GM23338 (cell line): ENCODE measurements around the gene MARCHF2. TPM values are rescaled to one million over a fixed set of nuclear protein-coding genes. Genes with fewer than 3 reads are reported as not detected.

ENCODE experiments used
- ATAC-seq: fragments of 200-7000 bp; cut with Tn5 transposase; 3 replicates; pipeline ENCODE4 v1.9.1; 2020
- DNase-seq: peaks from one replicate; pipeline ENCODE4 v3.0.0-alpha.2; 2015; ENCODE audit warnings: low spot score
- H2AFZ ChIP-seq: fragments of 200-600 bp; sonication (generic); 2 replicates; pipeline ENCODE4 v1.8.0; 2016; ENCODE audit warnings: antibody characterized with exemption, mild to moderate bottlenecking, moderate library complexity
- H3F3A ChIP-seq: fragments of 200-600 bp; sonication (generic); replicated peaks from 2 replicates; pipeline ENCODE4 v1.8.0; 2017; ENCODE audit warnings: antibody characterized with exemption, mixed run types, low read depth
- H3K27ac ChIP-seq: fragments of 200-600 bp; sonication (generic); 2 replicates; pipeline ENCODE4 v1.6.1; 2016; ENCODE audit warnings: low read depth
- H3K27me3 ChIP-seq: fragments of 200-600 bp; sonication (generic); 2 replicates; pipeline ENCODE4 v1.8.0; 2016; ENCODE audit warnings: mild to moderate bottlenecking, mixed run types, moderate library complexity; ENCODE audit not compliant: insufficient read depth
- H3K36me3 ChIP-seq: fragments of 200-600 bp; sonication (generic); 2 replicates; pipeline ENCODE4 v1.8.0; 2016; ENCODE audit warnings: mild to moderate bottlenecking; ENCODE audit not compliant: insufficient read depth
- H3K4me1 ChIP-seq: fragments of 200-600 bp; sonication (generic); 2 replicates; pipeline ENCODE4 v1.8.0; 2016; ENCODE audit warnings: mild to moderate bottlenecking, moderate library complexity; ENCODE audit not compliant: insufficient read depth
- H3K4me2 ChIP-seq: fragments of 200-600 bp; sonication (generic); 2 replicates; pipeline ENCODE4 v1.7.1; 2017; ENCODE audit warnings: mixed run types
- H3K4me3 ChIP-seq: fragments of 200-600 bp; sonication (generic); 2 replicates; pipeline ENCODE4 v1.6.1; 2016; ENCODE audit warnings: mixed run types
- H3K79me2 ChIP-seq: fragments of 200-600 bp; sonication (generic); replicated peaks from 2 replicates; pipeline ENCODE4 v1.8.0; 2017; ENCODE audit warnings: mild to moderate bottlenecking; ENCODE audit not compliant: insufficient read depth
- H3K9me2 ChIP-seq: fragments of 200-600 bp; sonication (generic); 2 replicates; pipeline ENCODE4 v1.8.0; 2017; ENCODE audit not compliant: insufficient read depth
- H4K20me1 ChIP-seq: fragments of 200-600 bp; sonication (generic); replicated peaks from 2 replicates; pipeline ENCODE4 v1.8.0; 2017; ENCODE audit warnings: mild to moderate bottlenecking; ENCODE audit not compliant: insufficient read depth
- H3K27ac Mint-ChIP-seq: 2 replicates; pipeline ENCODE4 v1.8.0; 2020; ENCODE audit warnings: inconsistent platforms, mild to moderate bottlenecking, moderate library complexity, mixed read lengths
- H3K27me3 Mint-ChIP-seq: 3 replicates; pipeline ENCODE4 v1.8.0; 2022; ENCODE audit warnings: low read depth, mild to moderate bottlenecking, moderate library complexity, mixed read lengths, inconsistent platforms; ENCODE audit not compliant: insufficient read depth, poor library complexity
- H3K36me3 Mint-ChIP-seq: 3 replicates; pipeline ENCODE4 v1.8.0; 2021; ENCODE audit warnings: low read depth, mild to moderate bottlenecking, inconsistent platforms, moderate library complexity, mixed read lengths
- H3K4me1 Mint-ChIP-seq: 3 replicates; pipeline ENCODE4 v1.8.0; 2020; ENCODE audit warnings: mild to moderate bottlenecking, inconsistent platforms, mixed read lengths
- H3K4me3 Mint-ChIP-seq: 3 replicates; pipeline ENCODE4 v1.8.0; 2021; ENCODE audit warnings: moderate library complexity, mild to moderate bottlenecking, inconsistent platforms, mixed read lengths
- H3K9me3 Mint-ChIP-seq: 3 replicates; pipeline ENCODE4 v1.8.0; 2020; ENCODE audit warnings: moderate library complexity, mild to moderate bottlenecking, inconsistent platforms, mixed read lengths
- CREB1 ChIP-seq: fragments of 250-450 bp; sonication (Bioruptor Pico); IDR thresholded peaks from 2 replicates; pipeline ENCODE4 v1.5.0; 2020; ENCODE audit warnings: low read depth, mild to moderate bottlenecking, moderate library complexity
- EZH2 ChIP-seq: fragments of 200-600 bp; sonication (generic); IDR thresholded peaks from one replicate; pipeline ENCODE4 v1.8.0; 2017; ENCODE audit warnings: antibody characterized with exemption, mild to moderate bottlenecking, low read depth; ENCODE audit not compliant: unreplicated experiment
- EZH2phosphoT487 ChIP-seq: fragments of 200-600 bp; sonication (generic); IDR thresholded peaks from one replicate; pipeline ENCODE4 v1.8.1; 2018; ENCODE audit warnings: antibody characterized with exemption; ENCODE audit not compliant: unreplicated experiment
- JUNB ChIP-seq: IDR thresholded peaks from one replicate; pipeline ENCODE4 v1.6.1; 2016; ENCODE audit warnings: antibody characterized with exemption; ENCODE audit not compliant: unreplicated experiment
- NANOG ChIP-seq: IDR thresholded peaks from 2 replicates; pipeline ENCODE4 v1.6.1; 2016; ENCODE audit warnings: antibody characterized with exemption, borderline replicate concordance
- POLR2AphosphoS5 ChIP-seq: IDR thresholded peaks from 2 replicates; pipeline ENCODE4 v1.6.1; 2016; ENCODE audit warnings: antibody characterized with exemption, low read depth
- STAT1 ChIP-seq: IDR thresholded peaks from one replicate; pipeline ENCODE4 v1.6.1; 2016; ENCODE audit warnings: antibody characterized with exemption; ENCODE audit not compliant: unreplicated experiment
- ZNF114 ChIP-seq: fragments of 250-450 bp; sonication (Bioruptor Pico); IDR thresholded peaks from 2 replicates; pipeline ENCODE4 v1.5.0; 2020; ENCODE audit warnings: mild to moderate bottlenecking, moderate library complexity
- ZNF331 ChIP-seq: fragments of 250-450 bp; sonication (Bioruptor Pico); IDR thresholded peaks from 2 replicates; pipeline ENCODE4 v1.5.0; 2020; ENCODE audit warnings: low read depth, mild to moderate bottlenecking, moderate library complexity
- polyA plus RNA-seq: library from polyadenylated mRNA; unstranded; fragments of >200 nt; fragmentation: Nextera tagmentation; extraction: Ambion mirVana; gene quantifications from 2 replicates; pipeline ENCODE4 v1.2.1, GENCODE V29; 2016
- total RNA-seq: library from RNA; depleted of rRNA; stranded (reverse); fragments of >200 nt; shearing (Covaris generic); gene quantifications from 2 replicates; pipeline ENCODE4 v1.2.3, GENCODE V29; 2014
- TF ChIP-seq, protein P1 (sequence below), 2 experiments: fragments of 200-600 bp in 1 of 2; sonication (generic) in 1 of 2; conservative IDR thresholded peaks; 2 replicates each; pipeline versions ENCODE4 v1.5.1 to v1.6.1; 2016 to 2017; ENCODE audit warnings: antibody characterized with exemption in 2 of 2, low read depth in 2 of 2, mild to moderate bottlenecking in 2 of 2, moderate library complexity in 1 of 2
- TF ChIP-seq, protein P2 (sequence below): IDR thresholded peaks from one replicate; pipeline ENCODE4 v1.6.1; 2018; ENCODE audit warnings: antibody characterized with exemption; ENCODE audit not compliant: unreplicated experiment
- TF ChIP-seq, protein P3 (sequence below): IDR thresholded peaks from 2 replicates; pipeline ENCODE4 v1.6.1; 2016; ENCODE audit warnings: antibody characterized with exemption
- TF ChIP-seq, protein P4 (sequence below): fragments of 250-450 bp; sonication (Bioruptor Pico); IDR thresholded peaks from 2 replicates; pipeline ENCODE4 v1.5.0; 2020; ENCODE audit warnings: mild to moderate bottlenecking, moderate library complexity

The MARCHF2 gene
- total and polyA plus RNA-seq, 2 experiments from 2014 or later = 18.9 to 50.1 TPM

DNA sequence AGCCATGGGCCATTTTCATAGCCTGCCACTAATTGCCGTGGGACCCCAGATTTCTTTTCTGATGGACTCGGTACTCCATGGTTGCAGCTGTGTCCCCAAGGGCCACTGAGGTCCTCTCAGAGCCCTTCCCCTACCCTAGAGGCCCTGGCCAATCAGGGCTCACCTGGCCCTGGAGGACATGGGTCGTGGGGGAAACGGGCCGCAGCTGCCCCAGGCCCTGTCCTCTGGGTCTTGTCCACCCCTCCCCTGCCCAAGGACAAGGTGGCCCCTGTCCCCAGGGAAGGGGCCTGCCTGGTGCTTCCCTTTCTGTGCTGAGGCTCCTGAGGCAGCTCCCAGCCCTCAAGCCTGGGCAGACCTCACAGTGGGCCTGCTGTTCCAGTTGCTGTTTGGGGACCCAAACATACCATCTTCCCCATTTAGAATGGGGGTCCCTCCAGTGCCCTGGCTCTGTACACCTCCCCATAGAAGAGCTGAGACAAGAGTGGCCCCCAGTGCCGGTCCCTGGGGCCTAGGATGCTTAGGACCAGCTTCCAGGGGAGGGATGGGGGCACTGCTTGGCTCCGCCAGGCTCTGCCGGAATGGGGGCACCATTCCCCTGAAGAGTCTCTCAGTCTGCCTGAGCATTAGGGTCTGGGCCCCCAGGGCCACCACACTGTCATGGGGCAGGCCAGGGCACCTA, 19.8 kb upstream of the MARCHF2 start:
- H3F3A ChIP-seq = peaks cover 6% of the 10 kb centered on the region; the same call in 1 of the 2 replicates
- H3K79me2 ChIP-seq = peaks cover 70% of the 10 kb centered on the region
- H3K36me3 ChIP-seq = no peaks in the 10 kb centered on the region
- peaks cover 3% of the 10 kb centered on the region; the same call in 2 of the 3 replicates for H3K36me3 Mint-ChIP-seq
- H2AFZ ChIP-seq = no peak overlapping the region
- H3K27ac Mint-ChIP-seq = no peak overlapping the region
- DNase-seq (no peak), ATAC-seq (no peak)
- H3K27me3 ChIP-seq = no peaks in the 10 kb centered on the region
- peak overlapping the region; percentile 10; the same call in 1 of the 3 replicates for H3K4me3 Mint-ChIP-seq
- no peak overlapping the region for H3K27ac ChIP-seq
- no peak overlapping the region for H3K4me2 ChIP-seq
- H3K4me1 Mint-ChIP-seq = peaks cover 15% of the 10 kb centered on the region
- H3K27me3 Mint-ChIP-seq = peaks cover 11% of the 10 kb centered on the region
- H3K9me3 Mint-ChIP-seq = no peaks in the 10 kb centered on the region
- H3K9me2 ChIP-seq = no peaks in the 10 kb centered on the region
- TF ChIP-seq EZH2phosphoT487 = no peak
- no peak for TF ChIP-seq ZNF114 (CRISPR knock-in tag)
- TF ChIP-seq, protein P1, sequence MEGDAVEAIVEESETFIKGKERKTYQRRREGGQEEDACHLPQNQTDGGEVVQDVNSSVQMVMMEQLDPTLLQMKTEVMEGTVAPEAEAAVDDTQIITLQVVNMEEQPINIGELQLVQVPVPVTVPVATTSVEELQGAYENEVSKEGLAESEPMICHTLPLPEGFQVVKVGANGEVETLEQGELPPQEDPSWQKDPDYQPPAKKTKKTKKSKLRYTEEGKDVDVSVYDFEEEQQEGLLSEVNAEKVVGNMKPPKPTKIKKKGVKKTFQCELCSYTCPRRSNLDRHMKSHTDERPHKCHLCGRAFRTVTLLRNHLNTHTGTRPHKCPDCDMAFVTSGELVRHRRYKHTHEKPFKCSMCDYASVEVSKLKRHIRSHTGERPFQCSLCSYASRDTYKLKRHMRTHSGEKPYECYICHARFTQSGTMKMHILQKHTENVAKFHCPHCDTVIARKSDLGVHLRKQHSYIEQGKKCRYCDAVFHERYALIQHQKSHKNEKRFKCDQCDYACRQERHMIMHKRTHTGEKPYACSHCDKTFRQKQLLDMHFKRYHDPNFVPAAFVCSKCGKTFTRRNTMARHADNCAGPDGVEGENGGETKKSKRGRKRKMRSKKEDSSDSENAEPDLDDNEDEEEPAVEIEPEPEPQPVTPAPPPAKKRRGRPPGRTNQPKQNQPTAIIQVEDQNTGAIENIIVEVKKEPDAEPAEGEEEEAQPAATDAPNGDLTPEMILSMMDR (conservative IDR thresholded peaks at IDR 0.05; ENCODE audit: low read depth in 2 of 2) = no peak
- TF ChIP-seq POLR2AphosphoS5 = no peak
- TF ChIP-seq, protein P2, sequence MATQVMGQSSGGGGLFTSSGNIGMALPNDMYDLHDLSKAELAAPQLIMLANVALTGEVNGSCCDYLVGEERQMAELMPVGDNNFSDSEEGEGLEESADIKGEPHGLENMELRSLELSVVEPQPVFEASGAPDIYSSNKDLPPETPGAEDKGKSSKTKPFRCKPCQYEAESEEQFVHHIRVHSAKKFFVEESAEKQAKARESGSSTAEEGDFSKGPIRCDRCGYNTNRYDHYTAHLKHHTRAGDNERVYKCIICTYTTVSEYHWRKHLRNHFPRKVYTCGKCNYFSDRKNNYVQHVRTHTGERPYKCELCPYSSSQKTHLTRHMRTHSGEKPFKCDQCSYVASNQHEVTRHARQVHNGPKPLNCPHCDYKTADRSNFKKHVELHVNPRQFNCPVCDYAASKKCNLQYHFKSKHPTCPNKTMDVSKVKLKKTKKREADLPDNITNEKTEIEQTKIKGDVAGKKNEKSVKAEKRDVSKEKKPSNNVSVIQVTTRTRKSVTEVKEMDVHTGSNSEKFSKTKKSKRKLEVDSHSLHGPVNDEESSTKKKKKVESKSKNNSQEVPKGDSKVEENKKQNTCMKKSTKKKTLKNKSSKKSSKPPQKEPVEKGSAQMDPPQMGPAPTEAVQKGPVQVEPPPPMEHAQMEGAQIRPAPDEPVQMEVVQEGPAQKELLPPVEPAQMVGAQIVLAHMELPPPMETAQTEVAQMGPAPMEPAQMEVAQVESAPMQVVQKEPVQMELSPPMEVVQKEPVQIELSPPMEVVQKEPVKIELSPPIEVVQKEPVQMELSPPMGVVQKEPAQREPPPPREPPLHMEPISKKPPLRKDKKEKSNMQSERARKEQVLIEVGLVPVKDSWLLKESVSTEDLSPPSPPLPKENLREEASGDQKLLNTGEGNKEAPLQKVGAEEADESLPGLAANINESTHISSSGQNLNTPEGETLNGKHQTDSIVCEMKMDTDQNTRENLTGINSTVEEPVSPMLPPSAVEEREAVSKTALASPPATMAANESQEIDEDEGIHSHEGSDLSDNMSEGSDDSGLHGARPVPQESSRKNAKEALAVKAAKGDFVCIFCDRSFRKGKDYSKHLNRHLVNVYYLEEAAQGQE = no peak
- no peak for TF ChIP-seq CREB1 (CRISPR knock-in tag)
- no peak for TF ChIP-seq NANOG
- no peak for TF ChIP-seq STAT1
- TF ChIP-seq ZNF331 = no peak
- TF ChIP-seq EZH2 = no peak
- no peak for TF ChIP-seq JUNB
- TF ChIP-seq, protein P3, sequence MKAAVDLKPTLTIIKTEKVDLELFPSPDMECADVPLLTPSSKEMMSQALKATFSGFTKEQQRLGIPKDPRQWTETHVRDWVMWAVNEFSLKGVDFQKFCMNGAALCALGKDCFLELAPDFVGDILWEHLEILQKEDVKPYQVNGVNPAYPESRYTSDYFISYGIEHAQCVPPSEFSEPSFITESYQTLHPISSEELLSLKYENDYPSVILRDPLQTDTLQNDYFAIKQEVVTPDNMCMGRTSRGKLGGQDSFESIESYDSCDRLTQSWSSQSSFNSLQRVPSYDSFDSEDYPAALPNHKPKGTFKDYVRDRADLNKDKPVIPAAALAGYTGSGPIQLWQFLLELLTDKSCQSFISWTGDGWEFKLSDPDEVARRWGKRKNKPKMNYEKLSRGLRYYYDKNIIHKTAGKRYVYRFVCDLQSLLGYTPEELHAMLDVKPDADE = no peak
- TF ChIP-seq, protein P4, sequence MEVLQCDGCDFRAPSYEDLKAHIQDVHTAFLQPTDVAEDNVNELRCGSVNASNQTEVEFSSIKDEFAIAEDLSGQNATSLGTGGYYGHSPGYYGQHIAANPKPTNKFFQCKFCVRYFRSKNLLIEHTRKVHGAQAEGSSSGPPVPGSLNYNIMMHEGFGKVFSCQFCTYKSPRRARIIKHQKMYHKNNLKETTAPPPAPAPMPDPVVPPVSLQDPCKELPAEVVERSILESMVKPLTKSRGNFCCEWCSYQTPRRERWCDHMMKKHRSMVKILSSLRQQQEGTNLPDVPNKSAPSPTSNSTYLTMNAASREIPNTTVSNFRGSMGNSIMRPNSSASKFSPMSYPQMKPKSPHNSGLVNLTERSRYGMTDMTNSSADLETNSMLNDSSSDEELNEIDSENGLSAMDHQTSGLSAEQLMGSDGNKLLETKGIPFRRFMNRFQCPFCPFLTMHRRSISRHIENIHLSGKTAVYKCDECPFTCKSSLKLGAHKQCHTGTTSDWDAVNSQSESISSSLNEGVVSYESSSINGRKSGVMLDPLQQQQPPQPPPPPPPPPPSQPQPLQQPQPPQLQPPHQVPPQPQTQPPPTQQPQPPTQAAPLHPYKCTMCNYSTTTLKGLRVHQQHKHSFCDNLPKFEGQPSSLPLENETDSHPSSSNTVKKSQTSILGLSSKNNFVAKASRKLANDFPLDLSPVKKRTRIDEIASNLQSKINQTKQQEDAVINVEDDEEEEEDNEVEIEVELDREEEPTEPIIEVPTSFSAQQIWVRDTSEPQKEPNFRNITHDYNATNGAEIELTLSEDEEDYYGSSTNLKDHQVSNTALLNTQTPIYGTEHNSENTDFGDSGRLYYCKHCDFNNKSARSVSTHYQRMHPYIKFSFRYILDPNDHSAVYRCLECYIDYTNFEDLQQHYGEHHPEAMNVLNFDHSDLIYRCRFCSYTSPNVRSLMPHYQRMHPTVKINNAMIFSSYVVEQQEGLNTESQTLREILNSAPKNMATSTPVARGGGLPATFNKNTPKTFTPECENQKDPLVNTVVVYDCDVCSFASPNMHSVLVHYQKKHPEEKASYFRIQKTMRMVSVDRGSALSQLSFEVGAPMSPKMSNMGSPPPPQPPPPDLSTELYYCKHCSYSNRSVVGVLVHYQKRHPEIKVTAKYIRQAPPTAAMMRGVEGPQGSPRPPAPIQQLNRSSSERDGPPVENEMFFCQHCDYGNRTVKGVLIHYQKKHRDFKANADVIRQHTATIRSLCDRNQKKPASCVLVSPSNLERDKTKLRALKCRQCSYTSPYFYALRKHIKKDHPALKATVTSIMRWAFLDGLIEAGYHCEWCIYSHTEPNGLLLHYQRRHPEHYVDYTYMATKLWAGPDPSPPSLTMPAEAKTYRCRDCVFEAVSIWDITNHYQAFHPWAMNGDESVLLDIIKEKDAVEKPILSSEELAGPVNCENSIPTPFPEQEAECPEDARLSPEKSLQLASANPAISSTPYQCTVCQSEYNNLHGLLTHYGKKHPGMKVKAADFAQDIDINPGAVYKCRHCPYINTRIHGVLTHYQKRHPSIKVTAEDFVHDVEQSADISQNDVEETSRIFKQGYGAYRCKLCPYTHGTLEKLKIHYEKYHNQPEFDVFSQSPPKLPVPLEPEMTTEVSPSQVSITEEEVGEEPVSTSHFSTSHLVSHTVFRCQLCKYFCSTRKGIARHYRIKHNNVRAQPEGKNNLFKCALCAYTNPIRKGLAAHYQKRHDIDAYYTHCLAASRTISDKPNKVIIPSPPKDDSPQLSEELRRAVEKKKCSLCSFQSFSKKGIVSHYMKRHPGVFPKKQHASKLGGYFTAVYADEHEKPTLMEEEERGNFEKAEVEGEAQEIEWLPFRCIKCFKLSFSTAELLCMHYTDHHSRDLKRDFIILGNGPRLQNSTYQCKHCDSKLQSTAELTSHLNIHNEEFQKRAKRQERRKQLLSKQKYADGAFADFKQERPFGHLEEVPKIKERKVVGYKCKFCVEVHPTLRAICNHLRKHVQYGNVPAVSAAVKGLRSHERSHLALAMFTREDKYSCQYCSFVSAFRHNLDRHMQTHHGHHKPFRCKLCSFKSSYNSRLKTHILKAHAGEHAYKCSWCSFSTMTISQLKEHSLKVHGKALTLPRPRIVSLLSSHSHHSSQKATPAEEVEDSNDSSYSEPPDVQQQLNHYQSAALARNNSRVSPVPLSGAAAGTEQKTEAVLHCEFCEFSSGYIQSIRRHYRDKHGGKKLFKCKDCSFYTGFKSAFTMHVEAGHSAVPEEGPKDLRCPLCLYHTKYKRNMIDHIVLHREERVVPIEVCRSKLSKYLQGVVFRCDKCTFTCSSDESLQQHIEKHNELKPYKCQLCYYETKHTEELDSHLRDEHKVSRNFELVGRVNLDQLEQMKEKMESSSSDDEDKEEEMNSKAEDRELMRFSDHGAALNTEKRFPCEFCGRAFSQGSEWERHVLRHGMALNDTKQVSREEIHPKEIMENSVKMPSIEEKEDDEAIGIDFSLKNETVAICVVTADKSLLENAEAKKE (CRISPR knock-in tag) = no peak
- H3K4me1 ChIP-seq = peaks cover 11% of the 10 kb centered on the region; the same call in 1 of the 2 replicates
- no peak overlapping the region for H3K4me3 ChIP-seq
- peaks cover 18% of the 10 kb centered on the region for H4K20me1 ChIP-seq
